CD4-positive, alpha-beta T cell treated with Interferon gamma for 1 hour (primary cell): ENCODE results near the gene CLPX.
"Not testable (repeated sequence)": the region's sequence is repeated elsewhere in the genome, so short reads cannot be mapped to it uniquely, and the experiment has no call there.

ENCODE experiments used
- DNase-seq: peaks from one replicate; pipeline ENCODE4 v3.0.0-alpha.2; 2020

Gene CLPX

DNA sequence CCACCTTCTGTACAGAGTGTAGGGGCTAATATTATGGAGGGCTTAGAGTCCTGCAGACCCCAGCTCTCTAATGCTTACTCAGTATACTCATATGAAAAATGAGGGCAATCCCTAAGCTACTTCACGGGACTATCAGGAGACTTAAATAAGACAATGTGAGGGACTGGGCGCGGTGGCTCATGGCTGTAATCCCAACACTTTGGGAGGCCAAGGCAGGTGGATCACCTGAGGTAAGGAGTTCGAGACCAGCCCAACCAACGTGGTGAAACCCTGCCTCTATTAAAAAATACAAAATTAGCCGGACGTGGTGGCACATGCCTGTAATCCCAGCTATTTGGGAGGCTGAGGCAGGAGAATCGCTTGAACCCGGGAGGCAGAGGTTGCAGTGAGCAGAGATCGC is 85.3 kb downstream of the CLPX start:
- not testable (repeated sequence) for DNase-seq

DNA sequence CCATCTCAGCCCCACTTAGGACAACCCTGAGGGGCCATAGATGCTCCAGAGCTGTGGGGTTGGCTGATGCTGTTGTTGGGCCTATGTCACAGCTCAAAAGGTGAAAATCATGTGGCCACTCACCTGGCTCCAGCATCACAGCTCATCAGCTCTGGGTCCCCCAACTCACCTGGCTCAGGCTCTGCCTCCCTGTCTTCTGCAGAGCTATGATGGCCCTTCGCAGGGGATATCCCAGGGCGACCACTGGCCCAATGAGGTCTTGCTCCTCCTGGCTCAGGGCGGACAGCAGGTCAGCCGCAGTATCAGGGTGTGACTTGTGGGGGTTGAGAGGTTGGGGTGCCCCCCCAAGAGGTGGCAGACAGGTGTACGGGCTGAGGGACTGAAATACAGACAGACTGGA is 85.8 kb downstream of the CLPX start:
- no peak for DNase-seq
